AML-193 (cell line): ENCODE results near the gene AOPEP.
"Not testable (repeated sequence)": the region's sequence is repeated elsewhere in the genome, so short reads cannot be mapped to it uniquely, and the experiment has no call there.

ENCODE experiments used
- DNase-seq, 2 experiments: peaks; one replicate each; lab custom pipeline; 2025; lab: John Stamatoyannopoulos, UW

The AOPEP gene

GRCh38 chr9:94847486-94847885, 121.0 kb downstream of the AOPEP start:
- no peak for DNase-seq

GRCh38 chr9:94848791-94849190, 122.3 kb downstream of the AOPEP start:
- DNase-seq, result not testable (repeated sequence)

GRCh38 chr9:94850540-94851434, 124.3 kb downstream of the AOPEP start:
- DNase-seq, result no peak

- no peak for DNase-seq
Observed at GRCh38 chr9:94851467-94851866, 125.0 kb downstream of the AOPEP start.

GRCh38 chr9:94851892-94852291, 125.4 kb downstream of the AOPEP start:
- no peak for DNase-seq

- no peak for DNase-seq
Observed at GRCh38 chr9:94852373-94852772, 125.9 kb downstream of the AOPEP start.

- DNase-seq, result no peak
Observed at GRCh38 chr9:94853887-94854286, 127.4 kb downstream of the AOPEP start.

GRCh38 chr9:94855903-94856302, 129.4 kb downstream of the AOPEP start:
- DNase-seq, result no peak

GRCh38 chr9:94857791-94858190, 131.3 kb downstream of the AOPEP start:
- no peak for DNase-seq

- DNase-seq, result no peak
Observed at GRCh38 chr9:94859226-94859625, 132.7 kb downstream of the AOPEP start.

GRCh38 chr9:94859891-94860290, 133.4 kb downstream of the AOPEP start:
- no peak for DNase-seq

GRCh38 chr9:94860678-94861588, 134.4 kb downstream of the AOPEP start:
- peak; percentile 89 to 92 for DNase-seq

- peak; percentile 49 to 62 for DNase-seq
Observed at GRCh38 chr9:94861589-94862272, 135.2 kb downstream of the AOPEP start.

- DNase-seq, result no peak
Observed at GRCh38 chr9:94864196-94864595, 137.7 kb downstream of the AOPEP start.

GRCh38 chr9:94864862-94865509, 138.5 kb downstream of the AOPEP start:
- DNase-seq, result no peak

GRCh38 chr9:94865582-94866452, 139.3 kb downstream of the AOPEP start:
- DNase-seq, result no peak

GRCh38 chr9:94866770-94867169, 140.3 kb downstream of the AOPEP start:
- no peak for DNase-seq

- no peak for DNase-seq
Observed at GRCh38 chr9:94867281-94867841, 140.9 kb downstream of the AOPEP start.

GRCh38 chr9:94867842-94868312, 141.4 kb downstream of the AOPEP start:
- no peak for DNase-seq

GRCh38 chr9:94868464-94868863, 142.0 kb downstream of the AOPEP start:
- no peak for DNase-seq
